ENCODE results near the gene PRXL2B. TPM values are rescaled to one million over a fixed set of nuclear protein-coding genes. Genes with fewer than 3 reads are reported as not detected.

Gene PRXL2B
- total RNA-seq, 1 donor from 2014 or later, result 9.8 TPM

DNA sequence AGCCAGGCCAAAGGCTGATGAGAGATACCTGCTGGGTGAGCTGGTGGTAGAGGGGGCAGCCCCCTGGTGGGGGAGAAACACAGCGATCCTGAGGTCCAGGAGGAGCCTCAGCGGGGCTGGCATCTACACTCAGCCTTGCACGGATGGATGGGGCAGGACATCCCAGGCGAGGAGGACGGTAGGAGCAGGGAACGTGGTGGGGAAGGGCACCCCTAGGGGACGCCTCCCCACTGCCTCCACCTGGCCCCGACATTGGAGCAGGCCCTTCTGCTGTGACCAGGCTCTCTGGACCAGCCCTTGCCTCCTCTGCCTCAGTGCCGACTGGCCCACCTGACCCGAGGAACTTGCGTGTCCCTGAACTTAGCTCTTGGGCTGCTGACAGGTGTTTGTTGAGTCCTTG, 52.6 kb downstream of the PRXL2B start:
- DNase-seq (no peak), ATAC-seq (ENCODE audit: poor library complexity) (no peak)
- intact Hi-C loops (cut with DNase I), result no loop called here

DNA sequence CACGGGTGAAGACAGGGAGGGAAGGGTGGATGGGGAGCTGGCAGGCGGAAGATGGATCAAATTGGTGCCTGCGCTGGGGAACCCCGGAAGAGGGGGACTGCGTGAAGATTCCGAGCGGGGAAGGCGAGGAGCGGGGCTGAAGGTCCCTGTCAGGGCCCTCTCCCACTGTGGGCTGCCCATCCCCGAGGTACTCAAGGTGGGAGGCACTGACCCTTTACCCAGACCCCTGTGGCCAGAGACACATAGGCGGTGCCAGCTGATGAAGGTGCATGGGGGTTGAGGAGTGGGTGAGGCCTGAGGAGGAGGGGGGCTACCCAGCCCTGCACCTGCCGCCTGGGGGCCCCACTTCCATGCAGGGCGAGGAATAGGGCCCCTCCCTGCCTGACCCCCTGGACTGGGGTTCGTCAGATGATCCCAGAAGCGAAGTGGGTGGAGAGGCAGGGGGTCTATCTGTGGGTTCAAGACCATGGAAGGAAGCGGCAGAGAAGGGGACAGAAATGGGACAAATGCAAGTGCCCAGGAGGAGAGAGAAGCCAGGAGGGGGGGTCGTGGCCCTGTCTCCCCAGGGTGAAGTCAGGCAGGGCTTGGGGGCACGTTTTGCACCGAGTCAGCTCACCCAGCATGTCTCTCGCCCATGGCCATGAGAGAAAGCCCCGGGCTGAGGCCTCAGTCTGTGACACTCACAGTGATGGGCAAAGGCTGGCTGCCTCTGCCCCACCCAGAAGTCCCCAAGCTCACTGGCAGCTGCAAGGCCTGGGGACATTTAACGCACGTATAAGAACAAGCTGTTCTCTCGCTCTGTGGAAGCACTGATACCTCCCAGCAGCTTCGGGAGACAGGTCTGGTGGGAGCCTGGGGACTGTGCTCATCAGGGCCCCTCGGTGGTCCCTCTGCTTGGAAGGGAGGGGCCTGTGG, 53.3 kb downstream of the PRXL2B start:
- DNase-seq (no peak), ATAC-seq (ENCODE audit: poor library complexity) (no peak)
- intact Hi-C loops (cut with DNase I), result no loop called here

DNA sequence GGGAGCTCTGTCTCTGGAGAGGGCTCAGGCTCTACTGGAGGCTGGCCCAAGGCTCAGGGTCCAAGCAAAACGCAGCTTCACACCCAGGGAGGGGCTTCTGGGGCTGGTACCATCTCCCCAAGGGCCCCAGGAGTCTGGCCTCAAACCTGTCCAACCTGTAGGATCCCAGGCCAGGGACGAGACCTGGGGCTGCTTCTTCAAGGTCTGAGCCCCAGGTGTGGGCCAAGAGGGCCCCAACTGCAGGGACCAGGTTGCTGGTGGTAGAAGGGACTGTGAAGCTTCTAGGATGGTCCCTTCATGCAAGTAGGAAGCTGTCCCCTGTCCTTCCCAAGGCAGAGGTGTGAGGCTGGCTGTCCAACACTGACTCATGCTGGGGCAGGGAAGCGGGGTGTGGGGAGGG, 54.0 kb downstream of the PRXL2B start:
- intact Hi-C loops (cut with DNase I), result no loop called here
- DNase-seq (no peak), ATAC-seq (ENCODE audit: poor library complexity) (no peak)

Other genes starting within 250 kb of the PRXL2B start
- 5.0 TPM for gene MORN1, start 195.2 kb upstream of the PRXL2B start, total RNA-seq
- gene RER1, start 194.9 kb upstream of the PRXL2B start, total RNA-seq, result 81.8 TPM
- 15.2 TPM for gene PEX10, start 174.2 kb upstream of the PRXL2B start, total RNA-seq
- 0.13 TPM for gene PLCH2, start 110.5 kb upstream of the PRXL2B start, total RNA-seq
- gene PANK4, start 60.2 kb upstream of the PRXL2B start, total RNA-seq, result 45.5 TPM
- 1.6 TPM for gene HES5, start 56.5 kb upstream of the PRXL2B start, total RNA-seq
- 16.0 TPM for gene TNFRSF14, start 30.4 kb upstream of the PRXL2B start, total RNA-seq
- 0.48 TPM for gene MMEL1, start 46.2 kb downstream of the PRXL2B start, total RNA-seq
- 0.56 TPM for gene TTC34, start 214.9 kb downstream of the PRXL2B start, total RNA-seq